IMR-90 (cell line): Measurements from ENCODE around the gene B9D1. TPM values are rescaled to one million over a fixed set of nuclear protein-coding genes. Genes with fewer than 3 reads are reported as not detected.

Source experiments
- ATAC-seq: fragments of 200-7000 bp; cut with Tn5 transposase; 2 replicates; pipeline ENCODE4 v1.9.1; 2020; ENCODE audit warnings: low read depth, mild to moderate bottlenecking, moderate library complexity
- BruUV-seq: library from RNA; stranded (reverse); fragments of 400-500 nt; replicated peaks from 2 replicates; lab custom pipeline; 2021; lab: Mats Ljungman, UMichigan
- CTCF ChIA-PET: fragments of 300-600 bp; formaldehyde crosslinking; extraction: SDS; loops from one replicate; lab custom pipeline; 2021; ENCODE audit warnings: antibody characterized with exemption; lab: Yijun Ruan, JAX
- POLR2A ChIA-PET: fragments of 300-600 bp; sonication (Branson Sonifier 250); formaldehyde crosslinking; loops from one replicate; lab custom pipeline; 2022; ENCODE audit warnings: antibody characterized with exemption; ENCODE audit not compliant: unreplicated experiment; lab: Charles Lee
- DNase-seq: peaks from one replicate; pipeline ENCODE4 v3.0.0; 2013
- H2AFZ ChIP-seq: replicated peaks from 2 replicates; pipeline ENCODE3; 2013; ENCODE audit warnings: low read length, mild to moderate bottlenecking; ENCODE audit not compliant: poor library complexity
- H2AK5ac ChIP-seq: 2 replicates; pipeline ENCODE4 v1.6.1; 2013; ENCODE audit warnings: low read depth, low read length, inconsistent platforms
- H2AK9ac ChIP-seq: replicated peaks from 2 replicates; pipeline ENCODE3; 2013; ENCODE audit warnings: mild to moderate bottlenecking, low read depth, low read length, moderate library complexity; ENCODE audit not compliant: poor library complexity
- H2BK120ac ChIP-seq: 2 replicates; pipeline ENCODE4 v1.6.1; 2013; ENCODE audit warnings: low read depth, low read length, inconsistent platforms
- H2BK15ac ChIP-seq: 3 replicates; pipeline ENCODE4 v1.6.1; 2013; ENCODE audit warnings: low read depth, low read length, inconsistent platforms
- H2BK20ac ChIP-seq: 2 replicates; pipeline ENCODE4 v1.6.1; 2013; ENCODE audit warnings: low read depth, mild to moderate bottlenecking, inconsistent platforms, low read length, moderate library complexity
- H2BK5ac ChIP-seq: 2 replicates; pipeline ENCODE4 v1.6.1; 2013; ENCODE audit warnings: mild to moderate bottlenecking, low read depth, low read length, inconsistent platforms; ENCODE audit not compliant: poor library complexity, severe bottlenecking
- H3K14ac ChIP-seq: replicated peaks from 2 replicates; pipeline ENCODE4 v1.6.1; 2013; ENCODE audit warnings: low read depth, low read length, inconsistent platforms
- H3K18ac ChIP-seq: 2 replicates; pipeline ENCODE4 v1.6.1; 2013; ENCODE audit warnings: low read depth, low read length, control low read depth
- H3K23ac ChIP-seq: 2 replicates; pipeline ENCODE4 v1.6.1; 2013; ENCODE audit warnings: low read depth, low read length, inconsistent platforms
- H3K27ac ChIP-seq: 2 replicates; pipeline ENCODE4 v1.5.1; 2013; ENCODE audit warnings: mild to moderate bottlenecking, control low read depth, low read length; ENCODE audit not compliant: insufficient read depth
- H3K27me3 ChIP-seq: 2 replicates; pipeline ENCODE4 v1.6.1; 2013; ENCODE audit warnings: low read length; ENCODE audit not compliant: control insufficient read depth, insufficient read depth
- H3K36me3 ChIP-seq: 2 replicates; pipeline ENCODE4 v1.6.1; 2013; ENCODE audit warnings: low read length, mixed read lengths; ENCODE audit not compliant: control insufficient read depth, insufficient read depth
- H3K4ac ChIP-seq: 2 replicates; pipeline ENCODE4 v1.6.1; 2013; ENCODE audit warnings: low read depth, low read length, inconsistent platforms
- H3K4me1 ChIP-seq: 2 replicates; pipeline ENCODE4 v1.6.1; 2013; ENCODE audit warnings: low read length, mixed read lengths; ENCODE audit not compliant: control insufficient read depth, insufficient read depth
- H3K4me2 ChIP-seq: 2 replicates; pipeline ENCODE4 v1.6.1; 2013; ENCODE audit warnings: low read depth, mild to moderate bottlenecking, control low read depth, low read length, moderate library complexity
- H3K4me3 ChIP-seq: 2 replicates; pipeline ENCODE4 v1.5.1; 2013; ENCODE audit warnings: low read depth, mild to moderate bottlenecking, control low read depth, low read length, moderate library complexity; ENCODE audit not compliant: insufficient read depth
- H3K56ac ChIP-seq: 2 replicates; pipeline ENCODE4 v1.6.1; 2013; ENCODE audit warnings: low read length, inconsistent platforms; ENCODE audit not compliant: insufficient read depth; ENCODE audit errors: extremely low read depth
- H3K79me1 ChIP-seq, 2 experiments: 2 replicates each; pipeline ENCODE4 v1.6.1; 2013; ENCODE audit warnings: low read length in 2 of 2, inconsistent platforms in 1 of 2, low read depth in 1 of 2
- H3K9ac ChIP-seq: 2 replicates; pipeline ENCODE4 v1.6.1; 2013; ENCODE audit warnings: low read depth, low read length, control low read depth
- H3K9me1 ChIP-seq: 2 replicates; pipeline ENCODE4 v1.6.1; 2013; ENCODE audit warnings: low read length, inconsistent platforms; ENCODE audit not compliant: insufficient read depth
- H3K9me3 ChIP-seq: 2 replicates; pipeline ENCODE4 v1.6.1; 2013; ENCODE audit warnings: low read length; ENCODE audit not compliant: control insufficient read depth, insufficient read depth
- H4K20me1 ChIP-seq: 2 replicates; pipeline ENCODE4 v1.6.1; 2013; ENCODE audit warnings: low read length, inconsistent platforms; ENCODE audit not compliant: insufficient read depth
- H4K5ac ChIP-seq: 2 replicates; pipeline ENCODE4 v1.6.1; 2013; ENCODE audit warnings: mild to moderate bottlenecking, low read depth, low read length, control low read depth
- H4K8ac ChIP-seq, 2 experiments: 2 replicates each; pipeline ENCODE4 v1.6.1; 2013; ENCODE audit warnings: low read depth in 2 of 2, low read length in 2 of 2, control low read depth in 1 of 2, inconsistent platforms in 1 of 2
- H4K91ac ChIP-seq: 2 replicates; pipeline ENCODE4 v1.6.1; 2013; ENCODE audit warnings: low read depth, low read length, inconsistent platforms; ENCODE audit not compliant: insufficient read depth
- CEBPB ChIP-seq: IDR thresholded peaks from 2 replicates; pipeline ENCODE4 v1.6.1; 2012; ENCODE audit warnings: low read depth, low read length, improper control_type of control experiment
- CTCF ChIP-seq: conservative IDR thresholded peaks from 2 replicates; pipeline ENCODE4 v1.5.1; 2012; ENCODE audit warnings: mild to moderate bottlenecking, low read depth, low read length, improper control_type of control experiment
- FOS ChIP-seq: fragments of 150-350 bp; IDR thresholded peaks from 2 replicates; pipeline ENCODE4 v1.6.1; 2016; ENCODE audit warnings: low read depth, low read length
- MAZ ChIP-seq: IDR thresholded peaks from 2 replicates; pipeline ENCODE4 v1.6.1; 2012; ENCODE audit warnings: low read depth, mild to moderate bottlenecking, low read length, improper control_type of control experiment, moderate library complexity, borderline replicate concordance
- MXI1 ChIP-seq: IDR thresholded peaks from 2 replicates; pipeline ENCODE4 v1.6.1; 2012; ENCODE audit warnings: low read depth, mild to moderate bottlenecking, low read length, moderate library complexity, borderline replicate concordance
- POLR2A ChIP-seq: IDR thresholded peaks from 2 replicates; pipeline ENCODE4 v1.6.1; 2012; ENCODE audit warnings: mild to moderate bottlenecking, low read depth, low read length
- RAD21 ChIP-seq: IDR thresholded peaks from 2 replicates; pipeline ENCODE4 v1.6.1; 2012; ENCODE audit warnings: low read length, improper control_type of control experiment
- SMC3 ChIP-seq: fragments of 150-350 bp; IDR thresholded peaks from 2 replicates; pipeline ENCODE4 v1.6.1; 2016; ENCODE audit warnings: low read depth, mild to moderate bottlenecking, antibody characterized with exemption, low read length, moderate library complexity
- WGBS, 2 experiments: methylation state at CpG; one replicate each; pipeline versions ENCODE4 v1.1.5 to v1.1.7; 2013; ENCODE audit warnings: missing lambda C conversion rate in 2 of 2; ENCODE audit not compliant: insufficient read length in 1 of 2; ENCODE audit errors: extremely low coverage in 2 of 2; 5-methylcytosine and 5-hydroxymethylcytosine counted together
- dilution Hi-C: fragments of 300-500 bp; cut with HindIII; formaldehyde crosslinking; loops from one replicate; pipeline ENCODE4 v1.14.3; 2018; ENCODE audit warnings: low sequenced_read_pairs; ENCODE audit not compliant: unreplicated experiment
- in situ Hi-C: fragments of 300-500 bp; cut with MboI; formaldehyde crosslinking; loops from 3 replicates; pipeline ENCODE4 v1.14.3; 2019; ENCODE audit warnings: low sequenced_read_pairs, inconsistent platforms, mixed read lengths
- intact Hi-C: fragments of 100-400 bp; cut with micrococcal nuclease; formaldehyde crosslinking; loops from 2 replicates; pipeline ENCODE4 v1.10.0; 2022
- polyA plus RNA-seq, 3 experiments: library from polyadenylated mRNA; depleted of rRNA; stranded (reverse); fragments of >200 nt; gene quantifications; 2 replicates each; pipeline ENCODE4 v1.2.3, GENCODE V29; 2012; ENCODE audit warnings: low replicate concordance in 1 of 3
- total RNA-seq: library from RNA; depleted of rRNA; stranded (reverse); fragments of >200 nt; gene quantifications from 2 replicates; pipeline ENCODE4 v1.2.3, GENCODE V29; 2012
- TF ChIP-seq, protein P1 (sequence below): fragments of 150-350 bp; IDR thresholded peaks from 2 replicates; pipeline ENCODE4 v1.6.1; 2016; ENCODE audit warnings: low read depth, mild to moderate bottlenecking, low read length, moderate library complexity, borderline replicate concordance
- TF ChIP-seq, protein P2 (sequence below): fragments of 150-350 bp; IDR thresholded peaks from 2 replicates; pipeline ENCODE4 v1.6.1; 2017; ENCODE audit warnings: mild to moderate bottlenecking, antibody characterized with exemption, low read length, low read depth

Gene B9D1
- total and polyA plus RNA-seq, 2 of the 4 experiments (the other 2 are of a cell fraction): 42.5 to 43.8 TPM

DNA sequence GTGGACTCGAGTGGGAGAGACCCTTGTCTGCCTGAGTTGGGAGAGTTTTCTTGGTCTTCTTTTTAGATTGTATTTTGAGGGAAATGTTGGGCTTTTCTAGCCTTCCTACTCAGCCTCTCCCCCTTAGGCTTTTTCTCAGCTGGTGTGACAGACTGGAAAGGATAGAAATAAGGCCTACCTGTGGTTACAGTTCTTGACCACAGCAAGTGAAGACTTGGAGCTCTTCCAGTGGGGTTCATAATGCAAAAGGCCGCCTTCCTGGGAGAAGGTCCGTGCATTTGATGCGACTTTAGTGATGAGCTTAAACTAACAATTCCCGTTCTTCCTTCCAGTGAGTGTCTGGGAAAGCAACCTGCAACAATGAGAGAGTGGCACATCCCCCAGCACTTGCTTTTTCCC is 56.8 kb downstream of the B9D1 start:
- no peak overlapping the region for H3K27ac ChIP-seq
- intact Hi-C loops (no loop called here), dilution Hi-C loops (no loop called here), in situ Hi-C loops (no loop called here)
- H2BK20ac ChIP-seq: no peak overlapping the region
- H3K9ac ChIP-seq: no peak overlapping the region
- no peak overlapping the region for H2AK5ac ChIP-seq
- no peak overlapping the region for H2BK15ac ChIP-seq
- no peak overlapping the region for H2AFZ ChIP-seq
- no peak overlapping the region for H3K14ac ChIP-seq
- no TSS peak for BruUV-seq
- no peak overlapping the region for H3K23ac ChIP-seq
- no peak overlapping the region for H3K18ac ChIP-seq
- H3K4me1 ChIP-seq: peaks cover 5% of the 10 kb centered on the region; the same call in 1 of the 2 replicates
- H4K91ac ChIP-seq: no peak overlapping the region
- CTCF ChIA-PET: no interaction called here
- H4K5ac ChIP-seq: no peak overlapping the region
- no peak overlapping the region for H3K4me2 ChIP-seq
- no peaks in the 10 kb centered on the region for H3K27me3 ChIP-seq
- H4K8ac ChIP-seq: no peak overlapping the region
- H2BK120ac ChIP-seq: no peak overlapping the region
- no peak overlapping the region for H2AK9ac ChIP-seq
- no peak for ATAC-seq
- H4K20me1 ChIP-seq: peaks cover 32% of the 10 kb centered on the region
- no peak for DNase-seq
- TF ChIP-seq RAD21 (no peak), CEBPB (no peak), FOS (no peak), MXI1 (no peak), SMC3 (no peak), MAZ (no peak), CTCF (no peak), POLR2A (no peak)
- TF ChIP-seq, protein P1, sequence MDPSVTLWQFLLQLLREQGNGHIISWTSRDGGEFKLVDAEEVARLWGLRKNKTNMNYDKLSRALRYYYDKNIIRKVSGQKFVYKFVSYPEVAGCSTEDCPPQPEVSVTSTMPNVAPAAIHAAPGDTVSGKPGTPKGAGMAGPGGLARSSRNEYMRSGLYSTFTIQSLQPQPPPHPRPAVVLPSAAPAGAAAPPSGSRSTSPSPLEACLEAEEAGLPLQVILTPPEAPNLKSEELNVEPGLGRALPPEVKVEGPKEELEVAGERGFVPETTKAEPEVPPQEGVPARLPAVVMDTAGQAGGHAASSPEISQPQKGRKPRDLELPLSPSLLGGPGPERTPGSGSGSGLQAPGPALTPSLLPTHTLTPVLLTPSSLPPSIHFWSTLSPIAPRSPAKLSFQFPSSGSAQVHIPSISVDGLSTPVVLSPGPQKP: no peak
- TF ChIP-seq, protein P2, sequence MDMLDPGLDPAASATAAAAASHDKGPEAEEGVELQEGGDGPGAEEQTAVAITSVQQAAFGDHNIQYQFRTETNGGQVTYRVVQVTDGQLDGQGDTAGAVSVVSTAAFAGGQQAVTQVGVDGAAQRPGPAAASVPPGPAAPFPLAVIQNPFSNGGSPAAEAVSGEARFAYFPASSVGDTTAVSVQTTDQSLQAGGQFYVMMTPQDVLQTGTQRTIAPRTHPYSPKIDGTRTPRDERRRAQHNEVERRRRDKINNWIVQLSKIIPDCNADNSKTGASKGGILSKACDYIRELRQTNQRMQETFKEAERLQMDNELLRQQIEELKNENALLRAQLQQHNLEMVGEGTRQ: no peak
- WGBS, 2 experiments: 93% methylated on average over 2 of the region's 5 CpGs; no CpG with 5 or more reads in 1 of the 2 experiments
- peaks cover 32 to 91% of the 10 kb centered on the region in 2 experiments for H3K79me1 ChIP-seq
- H2BK5ac ChIP-seq: no peak overlapping the region
- POLR2A ChIA-PET: no interaction called here
- H3K4me3 ChIP-seq: no peak overlapping the region
- H3K56ac ChIP-seq: no peak overlapping the region
- no peak overlapping the region for H3K4ac ChIP-seq
- H3K9me3 ChIP-seq: no peaks in the 10 kb centered on the region
- H3K9me1 ChIP-seq: peaks cover 39% of the 10 kb centered on the region
- peaks cover 16% of the 10 kb centered on the region for H3K36me3 ChIP-seq
